Stimulated activated CD4-positive, alpha-beta T cell treated with anti-CD3 and anti-CD28 coated beads, Interleukin-2, amount 100 ng/mL, for 24 hours (primary cell): ENCODE measurements around the gene ALG2.
"Not testable (repeated sequence)": the region's sequence is repeated elsewhere in the genome, so short reads cannot be mapped to it uniquely, and the experiment has no call there.

ENCODE experiments used
- DNase-seq, 2 donors: peaks; one replicate each; pipeline ENCODE4 v3.0.0-alpha.2; 2020

ALG2 gene

GRCh38 chr9:99221621-99222415 is at the start of gene ALG2, which contains the start of gene SEC61B:
Gene ALG2, minus strand, starts transcription at chr9:99221942. Its CDS starts 48 bp downstream, at chr9:99221894.
Gene SEC61B, plus strand, starts transcription at chr9:99222282. Its CDS starts 82 bp downstream, at chr9:99222364.
- peak; percentile 95 to 97 for DNase-seq

GRCh38 chr9:99270491-99270890 is 48.7 kb upstream of the ALG2 start:
- no peak for DNase-seq

- no peak for DNase-seq
Observed at GRCh38 chr9:99269416-99269815, 47.7 kb upstream of the ALG2 start.

GRCh38 chr9:99266255-99267023 is 44.7 kb upstream of the ALG2 start:
- DNase-seq = peak; percentile 62 to 77

- no peak for DNase-seq
Observed at GRCh38 chr9:99265691-99266090, 43.9 kb upstream of the ALG2 start.

- peak; percentile 35 to 50 for DNase-seq
Observed at GRCh38 chr9:99264070-99264680, 42.4 kb upstream of the ALG2 start.

GRCh38 chr9:99262949-99263418 is 41.2 kb upstream of the ALG2 start:
- no peak for DNase-seq

- no peak for DNase-seq
Observed at GRCh38 chr9:99261923-99262322, 40.2 kb upstream of the ALG2 start.

GRCh38 chr9:99259231-99259918 is 37.6 kb upstream of the ALG2 start:
- peak; percentile 26 to 47 for DNase-seq

GRCh38 chr9:99257723-99258389 is 36.1 kb upstream of the ALG2 start:
- DNase-seq = no peak

- DNase-seq = no peak
Observed at GRCh38 chr9:99255651-99256050, 33.9 kb upstream of the ALG2 start.

- DNase-seq = peak; percentile 84 to 86
Observed at GRCh38 chr9:99253772-99254431, 32.2 kb upstream of the ALG2 start.

GRCh38 chr9:99253134-99253533 is 31.4 kb upstream of the ALG2 start:
- peak; percentile 25 to 37 for DNase-seq

- DNase-seq = no peak
Observed at GRCh38 chr9:99251157-99251556, 29.4 kb upstream of the ALG2 start.

GRCh38 chr9:99249619-99250018 is 27.9 kb upstream of the ALG2 start:
- DNase-seq = no peak

GRCh38 chr9:99244344-99245260 is 22.9 kb upstream of the ALG2 start:
- DNase-seq = no peak

- DNase-seq = no peak
Observed at GRCh38 chr9:99241106-99241505, 19.4 kb upstream of the ALG2 start.

- DNase-seq = no peak
Observed at GRCh38 chr9:99239341-99240060, 17.8 kb upstream of the ALG2 start.

GRCh38 chr9:99238331-99238730 is 16.6 kb upstream of the ALG2 start:
- DNase-seq = no peak

- not testable (repeated sequence) for DNase-seq
Observed at GRCh38 chr9:99237849-99238248, 16.1 kb upstream of the ALG2 start.
